NCI-H1436 (cell line): Measurements from ENCODE around the gene VEGFA.

ENCODE experiments used
- DNase-seq: peaks from one replicate; lab custom pipeline; 2025; lab: John Stamatoyannopoulos, UW

Gene VEGFA

GRCh38 chr6:43759136-43759906 lies 10.7 kb upstream of the VEGFA start:
- no peak for DNase-seq

- no peak for DNase-seq
These were observed 10.2 kb upstream of the VEGFA start for GRCh38 chr6:43759907-43760206.

GRCh38 chr6:43760210-43761168 lies 9.5 kb upstream of the VEGFA start:
- no peak for DNase-seq

GRCh38 chr6:43761666-43762409 lies 8.2 kb upstream of the VEGFA start:
- no peak for DNase-seq

- DNase-seq = no peak
These were observed 7.6 kb upstream of the VEGFA start for GRCh38 chr6:43762410-43762768.

- no peak for DNase-seq
These were observed 6.9 kb upstream of the VEGFA start for GRCh38 chr6:43762966-43763695.

GRCh38 chr6:43763812-43764522 lies 6.0 kb upstream of the VEGFA start:
- DNase-seq = no peak

GRCh38 chr6:43764772-43765171 lies 5.2 kb upstream of the VEGFA start:
- no peak for DNase-seq

- DNase-seq = no peak
These were observed 4.1 kb upstream of the VEGFA start for GRCh38 chr6:43765776-43766499.

- no peak for DNase-seq
These were observed 3.5 kb upstream of the VEGFA start for GRCh38 chr6:43766500-43766853.

- no peak for DNase-seq
These were observed 3.0 kb upstream of the VEGFA start for GRCh38 chr6:43766964-43767461.

- no peak for DNase-seq
These were observed 2.2 kb upstream of the VEGFA start for GRCh38 chr6:43767553-43768505.

GRCh38 chr6:43768506-43768860 lies 1.5 kb upstream of the VEGFA start:
- DNase-seq = no peak

- DNase-seq = no peak
These were observed 957 bp upstream of the VEGFA start for GRCh38 chr6:43768983-43769525.

- no peak for DNase-seq
These were observed 580 bp downstream of the VEGFA start for GRCh38 chr6:43770372-43771209.

GRCh38 chr6:43771210-43771857 lies 1.3 kb downstream of the VEGFA start:
- peak; percentile 15 for DNase-seq

GRCh38 chr6:43771858-43772680 lies 2.1 kb downstream of the VEGFA start:
- no peak for DNase-seq
